CD4-positive, alpha-beta T cell treated with Interleukin-1 beta for 1 hour (primary cell): ENCODE results near the gene HHLA2.

Source experiments
- DNase-seq, 2 donors: peaks; one replicate each; pipeline ENCODE4 v3.0.0-alpha.2; 2020 to 2022

Gene HHLA2

DNA sequence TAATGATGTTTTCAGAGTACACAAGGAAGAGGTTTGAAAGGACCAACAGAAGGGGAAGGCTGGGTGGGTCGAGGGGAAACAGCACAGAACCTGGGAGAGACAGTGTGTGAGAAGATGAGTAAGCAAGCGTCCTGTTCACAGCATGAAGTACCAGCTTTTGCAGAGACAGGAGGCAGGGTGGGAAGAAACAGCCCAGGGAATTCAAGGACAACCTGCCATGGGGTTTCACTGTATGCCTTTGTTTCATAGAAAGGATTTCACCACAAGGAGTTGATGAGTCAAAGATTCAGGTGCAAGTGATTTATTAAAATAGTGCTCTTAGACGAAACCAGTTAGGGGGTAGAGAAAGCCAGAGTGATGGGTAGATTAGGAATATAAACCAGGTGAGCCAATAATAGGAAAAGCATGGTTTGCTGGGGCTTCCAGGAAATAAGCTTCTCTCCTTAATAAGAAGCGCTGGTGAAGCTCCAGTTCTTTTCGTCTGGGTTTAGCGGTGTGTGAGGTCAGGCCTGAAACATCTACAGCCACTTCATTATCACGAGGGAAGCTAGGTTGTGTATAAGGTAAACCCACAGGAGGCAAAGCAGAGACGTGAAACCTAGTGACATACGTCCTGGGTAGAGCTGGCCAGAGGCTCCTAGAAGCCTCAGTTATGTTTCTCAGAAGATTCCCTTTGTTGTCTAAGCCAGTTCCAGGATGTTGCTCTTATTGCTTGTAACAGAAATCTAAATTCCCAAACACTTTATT is 3.9 kb downstream of the HHLA2 start:
- DNase-seq, result no peak

DNA sequence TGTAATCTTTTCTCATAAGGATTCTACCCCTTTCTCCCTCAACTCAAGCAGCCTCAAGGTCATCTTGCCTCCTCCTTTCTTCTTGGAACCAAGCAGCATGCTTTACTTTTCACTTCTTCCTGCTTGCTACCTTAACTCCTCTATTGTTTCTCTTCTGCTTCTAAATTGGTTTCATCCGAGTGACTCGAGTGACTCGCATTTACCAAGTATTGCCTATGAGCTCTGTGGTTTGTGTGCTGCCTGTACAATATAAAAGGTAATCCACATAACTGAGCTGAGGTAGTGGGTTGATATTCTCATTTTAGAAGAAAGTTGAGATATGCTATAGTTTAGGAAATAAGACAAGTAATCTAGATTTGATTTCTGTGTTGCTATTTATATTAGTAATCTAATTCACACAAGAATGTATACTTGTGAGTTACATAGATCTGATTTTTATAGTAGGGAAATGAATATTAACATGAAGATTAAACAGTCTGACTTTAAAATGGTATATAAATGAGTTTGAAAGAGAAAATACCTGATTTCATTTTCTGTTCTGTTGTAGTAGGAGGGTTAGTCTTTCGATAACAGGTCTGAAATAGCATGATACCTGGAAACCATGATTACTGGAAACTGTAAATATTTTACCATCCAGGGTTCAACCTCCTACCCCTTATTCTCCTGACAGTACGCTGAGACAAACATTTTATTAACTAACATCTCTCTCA is 5.5 kb downstream of the HHLA2 start:
- DNase-seq, result no peak

DNA sequence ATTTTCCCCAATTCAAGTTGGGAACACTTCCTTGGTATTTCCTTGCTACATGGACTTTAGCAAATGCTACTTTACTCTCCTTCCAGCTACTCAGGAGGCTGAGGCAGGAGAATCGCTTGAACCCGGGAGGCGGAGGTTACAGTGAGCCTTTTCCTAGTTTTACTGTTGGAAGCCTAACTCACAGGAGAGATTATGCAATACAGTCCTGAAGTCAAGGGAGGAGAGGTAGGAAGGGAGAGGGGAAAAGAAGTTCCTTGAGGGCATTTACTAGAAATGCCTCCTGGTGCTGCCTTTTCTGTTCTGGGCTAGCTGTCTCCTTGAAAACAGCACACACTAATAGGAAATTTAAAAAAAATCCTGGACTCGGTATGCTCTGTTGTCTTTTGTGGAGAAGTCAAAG is 6.2 kb downstream of the HHLA2 start:
- no peak for DNase-seq

DNA sequence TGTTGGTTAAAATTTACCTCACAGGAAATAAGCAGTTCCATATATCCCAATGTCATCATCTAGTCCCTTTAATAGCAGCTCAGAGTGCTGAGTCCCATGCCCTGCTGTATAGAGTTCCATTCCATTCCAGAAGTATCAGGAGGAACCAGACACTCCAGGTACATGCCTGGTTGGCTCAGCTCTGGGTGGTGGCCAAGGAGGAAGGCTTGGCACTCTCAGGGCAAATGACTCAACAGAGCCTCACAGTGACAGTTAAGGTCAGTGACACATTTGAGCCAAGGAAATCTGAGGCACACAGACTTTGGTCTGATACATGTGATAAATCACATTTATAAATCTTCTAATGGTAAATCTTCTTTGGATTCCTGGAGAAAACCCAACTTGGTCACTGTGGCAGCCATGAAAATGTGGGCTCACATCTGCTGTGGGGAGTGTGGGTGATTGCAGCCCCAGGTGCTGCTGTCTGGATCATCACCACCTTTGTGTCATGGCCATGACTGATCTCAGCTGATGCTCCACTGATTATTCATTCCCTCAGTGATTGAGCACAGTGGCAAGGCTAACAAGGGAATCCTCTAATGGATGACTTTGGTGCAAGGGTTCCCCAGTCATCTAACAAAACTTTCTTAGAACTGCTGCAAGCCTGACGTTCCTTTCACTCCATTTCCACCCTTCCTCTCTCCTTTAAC is 9.3 kb downstream of the HHLA2 start:
- DNase-seq, result no peak

DNA sequence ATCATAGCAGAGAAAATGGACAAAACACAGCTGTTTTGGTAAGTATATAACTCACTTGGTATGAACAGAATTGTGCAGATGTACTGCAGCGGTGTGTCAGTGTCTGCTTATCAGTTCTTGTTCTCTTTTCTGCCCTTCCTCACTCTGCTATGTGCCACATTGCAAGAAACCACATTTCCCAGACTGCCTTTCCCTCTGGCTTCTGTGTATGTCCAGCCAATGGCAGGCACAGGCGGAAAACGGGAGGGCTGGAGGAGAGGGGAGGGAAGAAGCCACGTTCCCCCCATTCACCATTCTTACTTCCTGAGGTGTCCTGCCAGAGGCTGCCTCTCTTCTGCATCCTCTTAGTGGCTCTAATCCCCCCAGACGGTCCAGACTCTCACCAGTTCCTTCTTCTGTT is 15.4 kb downstream of the HHLA2 start:
- no peak for DNase-seq

DNA sequence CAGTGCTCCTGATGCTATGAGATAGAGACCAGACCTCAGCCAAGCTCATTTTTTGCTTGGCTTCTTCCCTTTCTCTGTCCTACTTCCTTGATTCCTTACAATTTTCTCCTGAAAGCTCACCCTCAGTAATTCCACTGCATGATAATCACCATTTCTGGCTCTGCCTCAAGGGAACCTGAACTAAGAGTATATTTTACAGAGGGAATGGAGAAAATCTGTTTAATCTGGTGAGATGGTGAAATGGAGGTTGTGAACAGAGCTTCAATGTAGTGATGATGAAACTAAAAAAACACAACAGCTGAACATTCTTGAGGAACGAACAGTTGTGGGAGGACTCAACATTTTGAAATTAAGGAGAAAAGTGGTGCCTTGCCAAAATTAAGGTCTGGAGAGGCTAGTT is 16.3 kb downstream of the HHLA2 start:
- no peak for DNase-seq

DNA sequence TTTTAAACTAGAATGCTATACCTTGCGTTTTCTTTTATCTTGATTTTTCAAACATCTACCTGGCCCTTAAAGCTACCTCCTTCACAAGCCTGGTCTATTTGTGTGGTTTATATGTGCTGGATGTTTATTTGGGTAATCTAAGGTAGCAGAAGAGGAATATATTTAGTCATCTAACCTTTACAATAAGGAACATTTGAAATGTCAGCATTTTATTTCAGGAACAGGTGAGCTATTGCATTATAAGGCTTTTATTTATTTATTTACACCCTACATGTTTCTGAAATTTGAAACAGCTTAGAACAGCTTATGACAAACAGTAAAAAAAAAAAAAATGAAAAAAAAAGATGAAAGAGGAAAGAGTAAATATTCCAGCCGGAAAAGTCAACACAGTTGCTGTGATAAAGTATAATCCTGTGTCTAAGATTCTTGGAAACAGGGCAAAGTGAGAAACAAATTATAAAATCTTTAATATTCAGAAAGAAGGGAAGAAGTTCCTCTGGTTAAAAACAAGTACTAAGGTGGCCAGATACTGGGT is 19.5 kb downstream of the HHLA2 start:
- no peak for DNase-seq

DNA sequence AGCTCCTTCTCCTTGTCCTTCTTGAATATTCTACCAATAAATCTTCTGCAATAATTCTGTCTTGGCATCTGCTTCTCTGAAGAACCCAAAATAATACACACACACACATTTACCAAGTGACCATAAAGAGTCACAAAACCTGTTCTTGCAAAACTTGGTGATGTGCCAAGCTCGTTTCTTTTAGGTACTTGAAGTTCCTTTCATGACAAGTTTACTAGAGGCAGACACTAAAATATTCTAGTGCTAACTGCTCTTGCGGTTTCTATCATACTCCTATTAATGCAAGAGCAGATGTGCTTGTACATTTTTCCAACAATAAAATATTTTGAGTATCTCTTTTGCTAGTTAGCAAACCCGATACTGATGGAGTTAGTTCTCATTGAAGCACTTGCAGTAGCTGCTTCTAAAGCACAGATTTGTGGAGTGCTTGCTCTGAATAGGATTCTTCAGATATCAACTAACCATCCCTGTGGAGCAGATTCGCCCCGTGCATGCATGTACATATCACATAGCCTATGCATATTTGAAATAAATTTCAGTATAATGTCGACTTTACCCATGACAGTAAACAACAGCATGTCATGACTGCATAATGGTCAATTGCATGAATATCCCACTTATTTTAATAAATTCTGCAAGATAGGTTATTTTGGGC is 23.2 kb downstream of the HHLA2 start:
- no peak for DNase-seq

DNA sequence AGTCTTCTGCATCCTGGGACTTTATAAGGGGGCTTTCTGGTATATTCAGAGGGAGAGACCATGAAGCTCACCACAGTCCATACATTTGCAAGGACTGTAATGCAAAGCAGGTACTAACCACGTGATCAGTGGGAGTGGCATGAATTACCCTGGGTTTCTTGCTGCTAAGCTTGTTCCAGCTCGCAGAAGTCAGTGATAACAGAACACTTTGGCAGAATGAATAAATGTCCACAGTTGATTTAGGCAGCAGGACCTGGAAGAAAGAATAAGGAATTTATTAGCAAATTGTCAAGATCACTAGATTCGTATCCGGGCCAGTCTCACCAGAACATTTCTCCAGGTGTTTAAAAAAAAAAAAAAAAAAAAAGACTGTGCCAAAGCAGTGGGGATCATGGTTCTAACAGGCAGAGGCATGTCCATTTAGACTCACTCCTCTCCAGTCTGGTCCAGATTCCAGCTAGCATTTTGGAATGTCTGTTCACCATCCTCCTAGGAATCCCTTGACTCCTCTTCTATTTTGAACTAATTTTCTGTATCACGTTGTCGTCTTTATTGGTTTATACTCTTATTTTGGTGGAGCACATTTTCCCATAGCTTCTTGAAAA is 24.5 kb downstream of the HHLA2 start:
- DNase-seq, result no peak

DNA sequence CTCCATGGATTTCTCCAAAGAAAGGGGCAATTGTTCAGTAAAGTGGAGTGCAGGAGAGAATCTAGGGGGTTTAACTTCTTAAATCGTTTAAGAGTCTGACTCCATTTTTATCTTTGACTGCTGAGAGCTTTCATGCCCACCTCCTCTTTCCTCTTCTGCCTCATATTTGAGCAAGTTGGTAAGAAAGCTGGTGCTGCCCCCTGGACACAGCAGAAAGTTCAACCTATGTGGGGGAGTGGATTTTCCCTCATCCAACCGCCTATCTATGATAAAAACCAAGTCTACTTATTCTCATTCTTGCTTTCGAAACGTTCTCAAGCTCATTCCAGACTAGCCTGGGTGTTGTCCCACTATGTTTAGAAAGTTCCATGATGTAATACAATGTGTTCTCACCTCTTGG is 26.0 kb downstream of the HHLA2 start:
- peak; percentile 17 to 24 for DNase-seq

DNA sequence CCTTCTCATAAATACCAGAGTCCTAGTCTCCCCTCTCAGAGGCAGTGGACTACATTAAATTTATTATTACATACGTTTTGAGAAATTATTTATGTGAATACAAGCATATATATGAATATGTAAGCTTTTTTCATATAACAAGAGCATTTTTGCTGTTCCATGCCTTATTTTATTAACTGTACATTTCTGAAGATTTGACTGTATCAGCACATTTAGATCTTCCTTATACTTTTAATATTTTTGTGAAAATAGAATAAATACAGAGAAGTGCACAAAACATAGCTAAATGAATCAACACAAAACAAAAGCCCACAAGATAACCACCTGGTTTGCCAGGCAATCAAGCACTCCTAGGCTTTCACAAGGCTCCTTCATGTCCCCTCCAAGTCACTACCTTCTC is 27.8 kb downstream of the HHLA2 start:
- DNase-seq, result no peak

DNA sequence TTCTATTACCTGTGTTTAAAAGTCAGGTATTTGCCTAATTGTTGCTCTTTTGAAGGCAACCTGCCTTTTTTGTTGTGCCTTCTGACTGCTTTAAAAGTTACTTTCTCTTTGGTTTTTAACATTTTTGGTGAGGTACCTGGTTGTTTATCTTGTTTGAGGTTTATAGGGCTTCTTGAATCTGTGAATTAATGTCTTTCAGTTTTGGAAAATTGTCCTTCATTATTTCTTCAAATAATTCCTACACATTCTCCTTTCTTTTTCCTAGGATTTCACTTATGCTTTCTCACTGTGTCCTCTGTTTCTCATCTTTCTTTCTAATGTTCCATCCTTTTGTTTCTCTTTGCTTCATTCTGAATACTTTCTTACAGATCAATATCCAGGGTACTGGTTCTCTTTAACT is 30.8 kb downstream of the HHLA2 start:
- DNase-seq, result no peak

DNA sequence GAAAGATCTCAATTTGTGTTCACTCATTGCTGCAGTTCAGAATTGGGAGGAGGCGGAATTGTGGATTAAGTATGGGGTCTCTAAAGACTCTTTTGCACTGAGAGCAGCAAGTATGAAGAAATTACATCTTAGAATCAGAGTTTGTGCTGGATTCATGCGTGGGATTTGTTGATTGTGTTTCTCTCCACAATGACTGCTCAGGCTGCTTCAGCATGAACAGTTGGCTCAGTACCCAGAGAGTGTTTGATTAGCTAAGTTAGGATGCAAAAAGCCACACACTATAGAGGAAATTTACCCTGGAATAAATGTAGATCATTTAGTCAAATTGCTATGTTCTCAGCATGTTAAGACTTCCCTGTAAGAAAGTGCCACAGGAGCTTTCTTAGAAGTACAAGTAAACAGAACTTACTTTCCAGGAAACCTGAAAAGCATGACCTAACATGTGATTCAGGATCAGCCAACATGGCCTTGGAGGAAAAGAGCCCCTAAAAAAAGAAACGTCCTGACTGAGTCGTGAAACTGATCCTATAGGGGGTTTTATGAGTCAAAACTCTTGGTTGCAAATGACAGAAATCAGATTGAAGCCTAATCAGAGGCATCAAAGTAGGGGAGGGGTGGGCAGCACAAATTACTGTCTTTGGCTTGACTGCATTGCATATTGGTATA is 32.6 kb downstream of the HHLA2 start:
- no peak for DNase-seq

DNA sequence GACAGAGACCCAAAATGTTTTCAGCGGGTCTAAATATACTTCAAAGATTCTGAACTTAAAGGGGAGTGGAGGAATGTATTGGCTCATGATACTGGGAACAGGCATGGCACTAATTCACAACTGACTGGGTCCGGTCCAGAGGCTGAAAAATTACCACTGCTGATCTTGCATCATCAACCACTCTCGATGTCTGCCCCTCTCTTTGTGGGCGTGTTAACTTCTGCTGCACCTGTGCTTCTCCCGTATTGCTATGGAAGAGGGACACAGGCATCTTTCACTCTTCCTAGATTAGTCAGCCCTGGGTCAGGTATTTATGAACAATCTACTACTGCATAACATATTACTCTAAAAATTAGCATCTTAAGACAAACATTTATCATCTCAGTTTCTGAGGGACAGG is 33.2 kb downstream of the HHLA2 start:
- no peak for DNase-seq

DNA sequence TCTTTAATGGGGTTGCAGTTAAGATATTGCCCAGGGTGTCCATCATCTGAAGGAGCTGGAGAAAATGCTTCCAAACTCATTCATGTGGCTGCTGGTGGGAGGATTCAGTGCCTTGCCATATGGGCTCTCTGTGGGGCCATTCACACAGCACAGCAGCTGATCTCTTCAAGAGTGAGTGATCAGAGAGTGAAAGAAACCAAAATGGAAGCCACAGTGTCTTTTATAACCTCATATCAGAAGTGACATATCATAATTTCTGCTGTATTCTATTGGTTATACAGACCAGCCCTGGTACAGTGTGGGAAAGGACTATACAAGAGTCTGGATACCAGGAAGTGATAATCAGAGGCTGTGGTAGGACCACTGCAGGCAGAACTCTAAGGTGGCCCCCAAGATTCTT is 33.6 kb downstream of the HHLA2 start:
- DNase-seq, result no peak

DNA sequence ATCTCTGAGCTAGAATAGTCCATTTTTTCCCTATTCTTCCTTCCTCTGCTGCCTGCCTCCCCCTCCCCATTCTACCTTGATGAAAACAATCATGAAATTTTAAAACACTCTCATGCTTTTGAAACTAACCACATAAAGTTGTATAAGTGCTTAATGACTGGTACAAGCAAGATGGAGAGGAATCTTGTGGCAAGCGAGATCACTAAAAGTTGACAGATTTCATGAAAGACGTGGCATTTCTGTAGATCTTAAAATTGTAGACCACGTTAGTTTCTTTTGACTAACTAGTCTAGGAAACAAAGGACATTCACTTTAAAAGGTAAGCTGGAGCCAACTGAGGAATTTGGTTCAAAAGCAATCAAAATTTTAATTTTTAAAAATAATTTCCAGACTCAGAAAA is 35.4 kb downstream of the HHLA2 start:
- DNase-seq, result no peak

DNA sequence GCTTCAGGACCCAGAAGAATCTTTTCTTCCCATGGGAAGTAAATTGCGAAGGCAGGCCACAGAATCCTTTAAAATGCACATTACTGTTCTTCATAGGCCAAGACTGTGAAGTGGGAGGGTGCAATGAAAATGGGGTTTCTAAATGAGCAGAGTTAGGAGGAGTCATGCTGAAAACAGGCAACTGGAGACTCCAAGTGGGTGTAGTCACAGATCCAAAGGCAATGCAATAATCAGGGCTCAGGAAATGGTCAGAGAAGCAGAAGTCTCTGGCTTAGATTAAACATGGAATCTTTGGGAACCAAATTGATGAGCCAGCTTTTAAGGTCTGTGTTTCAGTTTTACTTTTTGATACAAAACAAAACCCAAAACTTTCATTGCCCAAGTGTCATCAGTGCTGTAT is 37.6 kb downstream of the HHLA2 start:
- no peak for DNase-seq

DNA sequence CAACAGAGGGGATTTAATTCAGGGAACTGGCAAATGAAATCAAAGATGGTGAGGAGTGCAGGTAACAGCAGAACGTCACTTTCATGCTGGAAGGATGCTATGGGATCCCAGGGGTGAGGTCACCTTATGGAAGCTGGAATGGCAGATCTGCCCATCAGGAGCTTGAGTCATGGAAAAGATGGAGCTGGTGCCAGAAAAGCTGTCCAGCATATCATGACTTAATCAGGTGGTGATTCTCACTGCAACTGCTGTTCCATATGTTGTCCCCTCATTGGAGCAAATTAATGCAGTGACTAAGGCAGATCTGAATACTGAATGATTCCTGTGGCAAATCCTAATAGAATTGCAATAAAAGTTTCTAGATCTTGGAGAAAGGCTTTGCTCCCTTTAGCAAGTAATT is 38.4 kb downstream of the HHLA2 start:
- DNase-seq, result no peak

DNA sequence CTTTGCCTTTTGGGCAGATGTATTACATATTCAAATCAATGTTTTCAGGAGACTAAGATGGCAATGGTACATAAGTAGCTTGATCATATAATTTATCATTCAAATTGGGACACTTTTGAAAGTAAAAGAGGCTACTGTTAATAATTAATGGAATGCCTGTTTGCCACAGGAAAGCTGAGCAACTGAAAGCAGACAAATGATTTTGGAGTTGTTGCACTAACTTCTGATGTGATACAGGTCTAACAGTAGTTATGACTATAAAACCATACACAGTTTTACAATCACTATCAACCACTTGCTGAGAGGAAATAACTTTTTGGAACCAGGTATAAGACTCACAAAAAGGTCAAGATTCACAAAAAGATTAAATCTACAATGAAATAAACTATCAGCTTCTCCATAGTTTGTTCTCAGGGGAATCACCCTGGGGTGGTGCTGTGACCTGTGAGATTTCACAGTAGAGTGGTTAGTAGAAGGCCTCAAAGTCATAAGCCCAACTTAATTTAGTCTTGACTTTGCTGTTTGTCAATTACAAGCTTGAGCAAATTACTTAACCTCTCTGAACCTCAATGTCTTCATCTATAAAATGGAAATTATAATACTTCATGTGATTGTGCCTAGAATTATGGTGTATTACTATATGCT is 42.7 kb downstream of the HHLA2 start:
- no peak for DNase-seq

DNA sequence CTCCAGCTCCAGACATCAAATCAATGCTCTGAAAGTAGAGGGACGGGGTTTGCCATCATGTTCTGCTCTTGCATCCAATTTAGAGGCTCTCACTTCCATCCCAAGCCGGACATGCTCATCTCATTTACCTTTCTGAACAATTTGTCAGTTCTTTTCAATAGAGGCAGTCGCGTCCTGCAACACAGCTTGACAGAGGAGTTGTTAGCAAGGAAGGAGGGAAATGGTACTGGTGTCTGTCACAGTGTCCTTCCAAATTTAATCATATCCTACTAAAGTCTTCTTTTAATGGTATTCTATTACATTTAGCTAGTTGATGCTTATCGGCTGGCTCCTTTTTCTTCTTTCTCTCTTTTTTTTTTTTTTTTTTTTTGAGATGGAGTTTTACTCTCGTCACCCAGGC is 45.6 kb downstream of the HHLA2 start:
- DNase-seq, result no peak

DNA sequence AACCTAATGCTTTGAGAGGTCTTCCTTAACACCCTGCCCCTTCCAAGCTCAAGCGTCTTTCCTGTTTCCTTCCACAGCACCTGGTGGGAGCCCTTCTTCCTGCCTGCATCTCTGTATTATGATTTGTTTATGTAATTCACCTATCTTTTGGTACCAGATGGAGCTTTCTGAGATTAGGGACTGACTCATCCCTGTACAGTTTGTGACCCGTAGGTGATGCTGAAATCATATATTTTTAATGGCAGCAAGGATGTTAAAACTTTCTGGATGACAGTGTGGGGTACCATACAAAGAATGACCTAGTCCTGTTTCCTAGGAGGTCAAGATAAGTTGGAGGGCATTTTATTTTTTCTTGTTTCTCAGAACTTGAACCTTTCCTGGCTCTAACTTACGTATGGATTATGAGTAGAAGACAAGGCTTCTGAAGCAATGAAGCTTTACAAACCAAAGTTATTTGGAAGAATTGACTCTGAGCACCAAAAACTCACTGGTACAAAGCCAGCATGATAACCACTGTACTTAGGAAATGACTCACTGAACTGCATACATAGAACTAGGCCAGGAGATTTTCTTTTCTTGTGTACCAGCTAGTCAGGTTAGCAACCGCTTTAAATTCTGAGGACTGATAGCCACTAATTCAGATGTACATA is 46.6 kb downstream of the HHLA2 start:
- no peak for DNase-seq
